Heart left ventricle (tissue), 16 donors: ENCODE measurements around the gene GHRL. TPM values are rescaled to one million over a fixed set of nuclear protein-coding genes. Genes with fewer than 3 reads are reported as not detected.
A peak's percentile ranks its signal among the peaks of the same experiment; 100 is the strongest.

ENCODE experiments used
- ATAC-seq, 4 donors: fragments of 200-7000 bp; cut with Tn5 transposase; one replicate each; pipeline ENCODE4 v1.9.1; 2020 to 2022; ENCODE audit warnings: moderate library complexity in 4 of 4, mild to moderate bottlenecking in 3 of 4, moderate number of reproducible peaks in 1 of 4
- DNase-seq, 5 donors: peaks; one replicate each; pipeline ENCODE4 v3.0.0-alpha.2; 2020
- H3K27ac ChIP-seq, 12 donors: fragments of 200-600 bp; sonication (generic) in 4 of 12; one replicate each; pipeline versions ENCODE4 v1.5.0 to v1.8.0; 2016 to 2022; ENCODE audit warnings: mild to moderate bottlenecking in 2 of 12
- H3K27me3 ChIP-seq, 9 donors: fragments of 200-600 bp; sonication (generic) in 2 of 9; one replicate each; pipeline versions ENCODE4 v1.5.1 to v1.8.0; 2016 to 2022; ENCODE audit warnings: mild to moderate bottlenecking in 3 of 9
- H3K36me3 ChIP-seq, 9 donors: fragments of 200-600 bp; sonication (generic) in 2 of 9; one replicate each; pipeline versions ENCODE4 v1.5.0 to v1.8.0; 2018 to 2022; ENCODE audit warnings: mild to moderate bottlenecking in 2 of 9
- H3K4me1 ChIP-seq, 12 donors: fragments of 200-600 bp; sonication (generic) in 4 of 12; one replicate each; pipeline versions ENCODE4 v1.5.0 to v1.8.0; 2016 to 2022; ENCODE audit warnings: mild to moderate bottlenecking in 3 of 12
- H3K4me3 ChIP-seq, 12 donors: fragments of 200-600 bp; sonication (generic) in 4 of 12; one replicate each; pipeline versions ENCODE4 v1.5.0 to v1.8.0; 2017 to 2022; ENCODE audit warnings: mild to moderate bottlenecking in 9 of 12, moderate library complexity in 4 of 12
- H3K9me3 ChIP-seq, 12 donors: fragments of 200-600 bp; sonication (generic) in 4 of 12; one replicate each; pipeline versions ENCODE4 v1.5.0 to v1.8.0; 2016 to 2022; ENCODE audit warnings: mild to moderate bottlenecking in 1 of 12
- CTCF ChIP-seq, 12 donors: fragments of 200-600 bp; sonication (generic) in 4 of 12; IDR thresholded peaks; one replicate each; pipeline versions ENCODE4 v1.5.0 to v1.8.0; 2018 to 2022; ENCODE audit warnings: antibody characterized with exemption in 12 of 12, mild to moderate bottlenecking in 5 of 12
- POLR2A ChIP-seq, 2 donors: fragments of 450-650 bp; IDR thresholded peaks; one replicate each; pipeline ENCODE4 v1.6.1; 2017; ENCODE audit warnings: antibody characterized with exemption in 2 of 2, mild to moderate bottlenecking in 2 of 2, moderate library complexity in 2 of 2
- WGBS, 4 donors: extraction: QIAGEN DNeasy Blood & Tissue Kit in 2 of 4; methylation state at CpG; one replicate each; pipeline versions ENCODE4 v1.1.5 to v1.1.7; 2013 to 2018; 5-methylcytosine and 5-hydroxymethylcytosine counted together
- intact Hi-C, 10 donors: fragments of 100-400 bp; cut with DNase I; formaldehyde crosslinking; loops; one replicate each; pipeline versions ENCODE4 v1.11.1 to v1.14.2; 2022
- polyA plus RNA-seq, 2 donors: library from polyadenylated mRNA; stranded (reverse); fragments of 200-250 nt; gene quantifications; one replicate each; pipeline ENCODE4 v1.2.3, GENCODE V29; 2013
- total RNA-seq, 9 donors: library from RNA; depleted of rRNA in 2 of 9; stranded (reverse); fragments of >200 nt in 2 of 9; fragmentation: NEBNext Ultra II Directional in 3 of 9; extraction: Animal tissue kit (Norgen Biotek cat#: 25700) in 3 of 9; gene quantifications; one replicate each; pipeline versions ENCODE4 v1.1.0 to v1.2.4, GENCODE V29; 2016 to 2023
- donor health status: ischemic (EF 13 %, LVEDD 7.1; RV severe dilation, severe dysfunction).
- donor health status: healthy with polysubstance abuse.
- donor health status: DM: no; HTN: yes; CAD: no.
- donor health status: DM: no; HTN: no; CAD: no.
- donor health status: ischemic (EF 25% LVEDD 6.9; RV normal size, moderate dysfunction).
- donor health status: ischemic (EF 25% LVEDD 5.7; RV mildly dilated, moderate dysfunction).
- donor health status: healthy.
- donor health status: DM: yes; HTN: yes; CAD: no.
- donor health status: ischemic (EF 35%, LVEDD 5.7; RV mildly dilated, moderate dysfunction).
- donor health status: nonischemic (EF 11% LVEDD 7.7; RV severe dilation, severe dysfunction).
- donor health status: DM: yes; HTN: yes; CAD: no.
- donor health status: PGD.
- donor health status: ischemic (EF 29% LVEDD 5.4; RV normal size, mild dysfunction).
- donor health status: nonischemic (EF 23%, LVEDD 6.1; RV moderate dilation, normal function).

GHRL gene
- total and polyA plus RNA-seq, 11 donors = 0.18 to 2.1 (median 0.61) TPM; not detected in 6

DNA sequence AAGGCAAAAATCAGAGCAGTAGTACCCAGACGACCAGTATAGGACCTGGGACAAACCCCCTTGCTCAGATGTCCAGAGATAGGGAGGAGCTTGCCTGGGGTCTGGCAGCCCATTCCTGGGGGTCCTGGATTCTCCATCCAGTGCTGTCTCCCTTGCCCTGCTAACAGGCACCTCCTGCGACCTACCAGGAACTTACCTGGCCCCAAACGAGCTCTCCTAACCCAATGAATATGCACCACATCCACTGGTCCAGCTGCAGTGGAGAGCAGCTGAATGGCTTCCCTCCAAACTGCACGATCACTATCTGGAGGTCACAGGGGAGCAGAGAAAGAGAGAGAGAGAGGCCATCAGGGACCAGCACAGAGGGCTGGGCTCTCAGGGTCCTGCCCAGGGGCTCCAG is 47.3 kb upstream of the GHRL start:
- intact Hi-C loops = loop anchor here in 5 of 10 donors (5.0 to 10.0 kb wide), 4 partner anchors 67 to 397 kb away; no protein-coding TSS in a partner anchor
- peaks cover 0 to 7% (median 0%) of the 10 kb centered on the region in 9 donors for H3K27me3 ChIP-seq
- H3K27ac ChIP-seq = no peak overlapping the region
- WGBS, 4 donors = 39 to 62% (median 52%) methylated on average over 4 of the region's 4 CpGs
- no peak for TF ChIP-seq POLR2A (IDR thresholded peaks at IDR 0.05)
- TF ChIP-seq CTCF (IDR thresholded peaks at IDR 0.05) = no peak
- peak in 1 of 5 donors; percentile 4 for DNase-seq
- H3K4me3 ChIP-seq = no peak overlapping the region
- no peaks in the 10 kb centered on the region for H3K36me3 ChIP-seq
- no peak for ATAC-seq
- H3K4me1 ChIP-seq = peaks cover 0 to 3% (median 0%) of the 10 kb centered on the region in 12 donors
- H3K9me3 ChIP-seq = no peaks in the 10 kb centered on the region

GRCh38 chr3:10339376-10339955 is 46.7 kb upstream of the GHRL start:
- DNase-seq = peak in 2 of 5 donors; percentile 8 to 29
- Histone ChIP-seq H3K27ac (no peak overlapping the region), H3K36me3 (no peaks in the 10 kb centered on the region), H3K4me1 (peaks cover 0 to 3% (median 0%) of the 10 kb centered on the region in 12 donors), H3K4me3 (no peak overlapping the region), H3K27me3 (peaks cover 0 to 7% (median 0%) of the 10 kb centered on the region in 9 donors), H3K9me3 (no peaks in the 10 kb centered on the region)
- TF ChIP-seq POLR2A (IDR thresholded peaks at IDR 0.05) (no peak), CTCF (IDR thresholded peaks at IDR 0.05) (no peak)
- intact Hi-C loops = no loop called here
- ATAC-seq = no peak
- WGBS, 4 donors = 89 to 96% (median 90%) methylated on average over 8 of the region's 8 CpGs

- TF ChIP-seq POLR2A (IDR thresholded peaks at IDR 0.05) (no peak), CTCF (IDR thresholded peaks at IDR 0.05) (no peak)
- H3K27me3 ChIP-seq = peaks cover 0 to 7% (median 0%) of the 10 kb centered on the region in 9 donors
- H3K4me3 ChIP-seq = no peak overlapping the region
- intact Hi-C loops = no loop called here
- peak in 2 of 5 donors; percentile 13 to 42 for DNase-seq
- ATAC-seq = no peak
- no peaks in the 10 kb centered on the region for H3K9me3 ChIP-seq
- WGBS, 4 donors = 65 to 78% (median 77%) methylated on average over 11 to 12 of the region's 12 CpGs
- H3K4me1 ChIP-seq = no peaks in the 10 kb centered on the region
- H3K27ac ChIP-seq = no peak overlapping the region
- no peaks in the 10 kb centered on the region for H3K36me3 ChIP-seq
Observed at GRCh38 chr3:10338591-10339353, 46.0 kb upstream of the GHRL start.

- TF ChIP-seq CTCF (IDR thresholded peaks at IDR 0.05) (no peak), POLR2A (IDR thresholded peaks at IDR 0.05) (no peak)
- no peak for ATAC-seq
Observed at GRCh38 chr3:10338164-10338470, 45.4 kb upstream of the GHRL start.

More at GRCh38 chr3:10338164-10338470, 45.4 kb upstream of the GHRL start:
- peak in 2 of 5 donors; percentile 23 to 40 for DNase-seq
- Histone ChIP-seq H3K27me3 (peaks cover 0 to 7% (median 0%) of the 10 kb centered on the region in 9 donors), H3K4me1 (no peaks in the 10 kb centered on the region), H3K4me3 (no peak overlapping the region), H3K9me3 (no peaks in the 10 kb centered on the region), H3K27ac (no peak overlapping the region), H3K36me3 (no peaks in the 10 kb centered on the region)
- intact Hi-C loops = no loop called here
- WGBS, 4 donors = 78 to 86% (median 81%) methylated on average over 16 of the region's 16 CpGs
